GM12865 (cell line): ENCODE measurements around the gene ITGB6.

Source experiments
- DNase-seq: peaks from one replicate; pipeline ENCODE4 v3.0.0; 2010; ENCODE audit warnings: low read depth
- H3K4me3 ChIP-seq: 2 replicates; pipeline ENCODE4 v1.5.1; 2011; ENCODE audit warnings: mild to moderate bottlenecking, low read depth, low read length, control low read depth
- TF ChIP-seq, protein P1 (sequence below): IDR thresholded peaks from 2 replicates; pipeline ENCODE4 v1.5.1; 2011; ENCODE audit warnings: low read length, control low read depth, low read depth, inconsistent platforms; ENCODE audit not compliant: insufficient read depth; ENCODE audit errors: missing control alignments

Gene ITGB6

GRCh38 chr2:160064916-160065315, 135.2 kb downstream of the ITGB6 start:
- TF ChIP-seq, protein P1, sequence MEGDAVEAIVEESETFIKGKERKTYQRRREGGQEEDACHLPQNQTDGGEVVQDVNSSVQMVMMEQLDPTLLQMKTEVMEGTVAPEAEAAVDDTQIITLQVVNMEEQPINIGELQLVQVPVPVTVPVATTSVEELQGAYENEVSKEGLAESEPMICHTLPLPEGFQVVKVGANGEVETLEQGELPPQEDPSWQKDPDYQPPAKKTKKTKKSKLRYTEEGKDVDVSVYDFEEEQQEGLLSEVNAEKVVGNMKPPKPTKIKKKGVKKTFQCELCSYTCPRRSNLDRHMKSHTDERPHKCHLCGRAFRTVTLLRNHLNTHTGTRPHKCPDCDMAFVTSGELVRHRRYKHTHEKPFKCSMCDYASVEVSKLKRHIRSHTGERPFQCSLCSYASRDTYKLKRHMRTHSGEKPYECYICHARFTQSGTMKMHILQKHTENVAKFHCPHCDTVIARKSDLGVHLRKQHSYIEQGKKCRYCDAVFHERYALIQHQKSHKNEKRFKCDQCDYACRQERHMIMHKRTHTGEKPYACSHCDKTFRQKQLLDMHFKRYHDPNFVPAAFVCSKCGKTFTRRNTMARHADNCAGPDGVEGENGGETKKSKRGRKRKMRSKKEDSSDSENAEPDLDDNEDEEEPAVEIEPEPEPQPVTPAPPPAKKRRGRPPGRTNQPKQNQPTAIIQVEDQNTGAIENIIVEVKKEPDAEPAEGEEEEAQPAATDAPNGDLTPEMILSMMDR = no peak
- H3K4me3 ChIP-seq = no peak overlapping the region

GRCh38 chr2:160063879-160064612, 136.0 kb downstream of the ITGB6 start:
- TF ChIP-seq, protein P1 = no peak
- DNase-seq = no peak

More at GRCh38 chr2:160064916-160065315, 135.2 kb downstream of the ITGB6 start:
- DNase-seq = no peak

DNA sequence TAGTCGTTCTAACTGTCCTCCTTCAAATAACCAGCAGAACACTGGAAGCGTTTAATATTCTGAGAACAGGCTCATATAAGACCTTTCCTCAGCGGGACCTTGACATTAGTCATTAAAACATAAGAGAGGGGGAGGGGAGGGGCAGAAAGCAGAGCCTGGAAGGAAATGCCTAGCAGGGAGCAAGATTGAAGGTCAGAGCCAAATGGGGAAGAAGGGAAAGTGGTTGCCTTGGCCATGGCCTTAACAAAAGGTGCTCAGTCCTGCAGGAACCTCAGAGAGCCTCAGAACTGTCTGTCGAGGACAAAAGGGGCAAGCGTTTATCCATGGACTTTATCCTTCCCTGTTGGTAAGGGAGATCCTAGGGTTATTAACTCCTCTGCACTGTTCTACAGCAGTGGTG, 136.8 kb downstream of the ITGB6 start:
- TF ChIP-seq, protein P1 = no peak
- DNase-seq = no peak
- no peak overlapping the region for H3K4me3 ChIP-seq

More at GRCh38 chr2:160063879-160064612, 136.0 kb downstream of the ITGB6 start:
- H3K4me3 ChIP-seq = no peak overlapping the region

- no peak within 1 kb of the TSS for H3K4me3 ChIP-seq
- TF ChIP-seq, protein P1 = no peak
- no peak for DNase-seq
Measured at GRCh38 chr2:160062292-160063005, 137.6 kb downstream of the ITGB6 start, which contains the start of gene PLA2R1. TSS of gene PLA2R1 (minus strand) at chr2:160062615. CDS start at chr2:160062403, 212 bp downstream.

GRCh38 chr2:160061944-160062291, 138.2 kb downstream of the ITGB6 start:
- DNase-seq = no peak
- H3K4me3 ChIP-seq = no peak overlapping the region
- TF ChIP-seq, protein P1 = no peak

- H3K4me3 ChIP-seq = no peak overlapping the region
- DNase-seq = no peak
- TF ChIP-seq, protein P1 = no peak
Measured at GRCh38 chr2:160061533-160061932, 138.5 kb downstream of the ITGB6 start.
